Measurements from ENCODE around the gene CSNK1E. TPM values are rescaled to one million over a fixed set of nuclear protein-coding genes. Genes with fewer than 3 reads are reported as not detected.

CSNK1E gene
- total and polyA plus RNA-seq, 9 of the 15 experiments (the other 6 are each of a cell fraction or from before 2014, with no cell fraction given), result 2.7 to 70.0 (median 41.3) TPM

GRCh38 chr22:38308791-38309498, 8.3 kb downstream of the CSNK1E start (continued):
- no peak for TF ChIP-seq PRDM10 (IDR thresholded peaks at IDR 0.05; ENCODE audit: partially characterized antibody)
- TF ChIP-seq HNRNPK (IDR thresholded peaks at IDR 0.05; ENCODE audit: low read depth, low read length, poor library complexity, severe bottlenecking), result no peak
- no peak for TF ChIP-seq MYBL2 (IDR thresholded peaks at IDR 0.05; ENCODE audit: low read depth)
- TF ChIP-seq MYBL2 (CRISPR knock-in tag; IDR thresholded peaks at IDR 0.05; ENCODE audit: borderline replicate concordance), result no peak
- no peak for TF ChIP-seq E2F5 (CRISPR knock-in tag; IDR thresholded peaks at IDR 0.05)
- no peak for TF ChIP-seq PYGO2 (tag; IDR thresholded peaks at IDR 0.05)
- TF ChIP-seq BRD4 (IDR thresholded peaks at IDR 0.05), result no peak
- no peak for TF ChIP-seq ZBTB34 (CRISPR knock-in tag; IDR thresholded peaks at IDR 0.05)
- no peak for TF ChIP-seq HDAC8 (tag; IDR thresholded peaks at IDR 0.05)
- TF ChIP-seq ZBTB49 (CRISPR knock-in tag; IDR thresholded peaks at IDR 0.05; ENCODE audit: borderline replicate concordance), result no peak
- no peak for TF ChIP-seq BCOR (IDR thresholded peaks at IDR 0.05)
